ENCODE data around the gene SNX27. TPM values are rescaled to one million over a fixed set of nuclear protein-coding genes. Genes with fewer than 3 reads are reported as not detected.

Gene SNX27
- total and polyA plus RNA-seq, 12 donors, result 6.5 to 37.8 (median 32.2) TPM

GRCh38 chr1:151707541-151708065 lies 95.8 kb downstream of the SNX27 start:
- intact Hi-C loops (cut with DNase I), result loop anchor here in 1 of 10 donors (2.0 kb wide), 1 partner anchor 21 kb away; no protein-coding TSS in a partner anchor
- Histone ChIP-seq H3K4me3 (no peak overlapping the region), H3K27me3 (peaks cover 0 to 19% (median 6%) of the 10 kb centered on the region in 7 donors), H3K36me3 (no peaks in the 10 kb centered on the region), H3K27ac (no peak overlapping the region), H3K4me1 (no peaks in the 10 kb centered on the region), H3K9me3 (no peaks in the 10 kb centered on the region)
- 91 to 94% methylated on average over 15 of the region's 15 CpGs for WGBS, 2 donors
- no peak for TF ChIP-seq CTCF (IDR thresholded peaks at IDR 0.05)
- no peak for ATAC-seq
- DNase-seq, result no peak

GRCh38 chr1:151708891-151709290 lies 97.0 kb downstream of the SNX27 start:
- intact Hi-C loops (cut with DNase I), result loop anchor here in 1 of 10 donors (2.0 kb wide), 1 partner anchor 20 kb away; no protein-coding TSS in a partner anchor
- WGBS, 2 donors, result 71 to 82% methylated on average over 15 of the region's 15 CpGs
- no peak overlapping the region for H3K27ac ChIP-seq

GRCh38 chr1:151710187-151710840 lies 98.5 kb downstream of the SNX27 start:
- Histone ChIP-seq H3K27me3 (peaks cover 0 to 32% (median 9%) of the 10 kb centered on the region in 7 donors), H3K36me3 (no peaks in the 10 kb centered on the region), H3K4me1 (no peaks in the 10 kb centered on the region), H3K27ac (no peak overlapping the region), H3K9me3 (no peaks in the 10 kb centered on the region), H3K4me3 (no peak overlapping the region)
- DNase-seq, result no peak
- intact Hi-C loops (cut with DNase I), result loop anchor here in 1 of 10 donors (10.0 kb wide), 1 partner anchor 56 kb away; no protein-coding TSS in a partner anchor
- ATAC-seq, result no peak
- TF ChIP-seq CTCF (IDR thresholded peaks at IDR 0.05), result no peak
- 36 to 43% methylated on average over 15 of the region's 15 CpGs for WGBS, 2 donors

More at GRCh38 chr1:151708891-151709290, 97.0 kb downstream of the SNX27 start:
- Histone ChIP-seq H3K4me1 (no peaks in the 10 kb centered on the region), H3K9me3 (no peaks in the 10 kb centered on the region), H3K4me3 (no peak overlapping the region), H3K36me3 (no peaks in the 10 kb centered on the region), H3K27me3 (peaks cover 0 to 23% (median 6%) of the 10 kb centered on the region in 7 donors)
- ATAC-seq (no peak), DNase-seq (no peak)
- no peak for TF ChIP-seq CTCF (IDR thresholded peaks at IDR 0.05)

- H3K4me3 ChIP-seq, result no peak overlapping the region
These were observed 99.4 kb downstream of the SNX27 start for GRCh38 chr1:151711044-151711800.

More at GRCh38 chr1:151711044-151711800, 99.4 kb downstream of the SNX27 start:
- Histone ChIP-seq H3K27me3 (peaks cover 0 to 41% (median 17%) of the 10 kb centered on the region in 7 donors), H3K4me1 (peaks cover 0 to 3% (median 0%) of the 10 kb centered on the region in 9 donors), H3K27ac (no peak overlapping the region), H3K9me3 (no peaks in the 10 kb centered on the region), H3K36me3 (no peaks in the 10 kb centered on the region)
- ATAC-seq, result no peak
- DNase-seq, result no peak
- 73 to 74% methylated on average over 21 of the region's 21 CpGs for WGBS, 2 donors
- intact Hi-C loops (cut with DNase I), result loop anchor here in 1 of 10 donors (10.0 kb wide), 1 partner anchor 56 kb away; no protein-coding TSS in a partner anchor
- no peak for TF ChIP-seq CTCF (IDR thresholded peaks at IDR 0.05)
